GM19328 (cell line): ENCODE results near the gene ITFG1.
A peak's percentile ranks its signal among the peaks of the same experiment; 100 is the strongest.
"Not testable (repeated sequence)": the region's sequence is repeated elsewhere in the genome, so short reads cannot be mapped to it uniquely, and the experiment has no call there.

Experiments used
- ATAC-seq: cut with Tn5 transposase; IDR thresholded peaks from one replicate; pipeline ENCODE4 v1.9.1; 2021; ENCODE audit warnings: mild to moderate bottlenecking, moderate library complexity; ENCODE audit not compliant: unreplicated experiment

Gene ITFG1

DNA sequence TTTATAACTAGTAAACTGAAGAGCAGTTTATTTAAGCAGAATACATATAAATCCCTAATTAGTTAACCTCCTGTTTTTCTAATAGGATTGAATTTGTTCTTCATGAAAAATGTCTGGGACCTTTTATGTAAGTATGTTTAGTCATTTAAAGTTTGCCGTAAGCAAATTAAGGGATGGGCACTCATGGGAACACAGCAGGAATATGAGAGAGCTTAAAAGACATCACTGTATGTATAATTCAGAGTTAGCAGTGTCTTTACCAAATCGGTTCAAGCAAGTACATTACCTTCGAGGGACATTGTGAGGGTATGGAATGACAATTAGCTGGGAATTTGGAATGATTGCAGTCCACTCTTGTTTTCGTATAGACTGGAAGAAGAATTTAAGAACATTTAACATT is 299.4 kb downstream of the ITFG1 start:
- no peak for ATAC-seq

DNA sequence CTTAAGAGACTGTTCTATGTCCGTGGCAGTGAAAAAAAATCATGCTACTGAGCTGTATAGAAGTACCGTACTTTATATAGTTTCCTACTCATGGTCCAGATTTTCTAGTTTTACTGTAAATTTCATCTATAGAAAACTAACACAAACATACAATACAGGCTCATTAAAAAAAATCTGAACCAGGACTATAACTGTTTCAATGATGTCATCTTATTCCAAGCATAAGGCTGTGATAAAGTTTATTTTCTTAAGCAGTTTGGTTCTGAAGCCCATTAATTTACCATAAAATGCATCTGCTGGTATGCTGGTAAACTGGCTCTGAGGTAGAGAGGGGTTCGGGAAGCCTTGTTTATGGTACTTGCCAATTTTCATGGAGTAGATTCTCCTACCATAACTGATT is 300.4 kb downstream of the ITFG1 start:
- no peak for ATAC-seq

DNA sequence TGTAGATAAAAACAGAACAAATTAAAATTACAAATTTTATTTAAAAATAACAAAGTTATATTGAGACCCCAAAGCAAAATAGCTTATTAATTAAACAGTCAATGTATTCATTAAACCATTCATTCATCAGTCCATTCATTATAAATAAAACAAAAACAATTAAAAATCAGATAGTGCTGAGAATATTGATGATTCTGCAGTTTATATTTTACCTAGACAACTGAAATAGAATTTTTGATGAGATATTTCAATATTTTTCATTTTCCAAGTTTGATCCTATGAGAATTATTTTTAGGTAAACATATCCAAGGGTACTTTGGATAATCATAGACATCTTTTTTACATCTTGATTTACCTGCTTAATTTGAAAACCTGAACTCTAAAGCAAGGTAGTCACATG is 301.9 kb downstream of the ITFG1 start:
- no peak for ATAC-seq

DNA sequence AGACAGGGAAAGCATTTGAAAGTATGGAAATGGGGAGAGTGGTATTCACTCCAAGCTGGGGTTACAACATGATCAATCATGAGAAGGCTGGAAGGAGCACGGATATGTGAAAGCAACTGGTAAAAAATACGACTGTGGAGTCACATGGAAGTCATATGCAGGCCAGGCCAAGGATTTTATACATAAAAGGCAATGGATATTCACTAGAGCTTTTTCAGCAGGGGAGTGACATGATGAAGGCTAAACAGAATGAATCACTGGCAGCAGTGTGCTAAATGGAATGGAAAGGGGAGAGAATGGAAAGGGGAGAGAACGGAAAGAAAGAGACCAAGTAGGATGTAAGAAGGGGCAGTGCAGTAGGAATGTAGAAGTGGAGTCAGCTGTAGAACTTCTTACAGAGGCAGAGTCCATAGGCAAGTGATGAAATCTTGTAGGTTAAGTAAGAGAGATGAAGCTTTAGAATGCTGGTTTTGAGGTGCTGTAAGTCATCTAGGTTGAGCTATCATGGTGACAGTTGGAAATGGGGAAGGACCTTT is 304.1 kb downstream of the ITFG1 start:
- no peak for ATAC-seq

DNA sequence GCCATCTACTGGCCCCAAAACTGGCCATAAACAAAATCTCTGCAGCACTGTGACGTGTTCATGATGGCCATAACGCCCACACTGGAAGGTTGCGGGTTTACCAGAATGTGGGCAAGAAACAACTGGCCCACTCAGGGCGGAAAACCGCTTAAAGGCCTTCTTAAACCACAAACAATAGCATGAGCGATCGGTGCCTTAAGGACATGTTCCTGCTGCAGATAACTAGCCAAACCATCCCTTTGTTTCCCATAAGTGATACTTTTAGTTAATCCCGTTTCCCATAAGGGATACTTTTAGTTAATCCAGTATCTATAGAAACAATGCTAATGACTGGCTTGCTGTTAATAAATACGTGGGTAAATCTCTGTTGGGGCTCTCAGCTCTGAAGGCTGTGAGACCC is 308.4 kb downstream of the ITFG1 start:
- not testable (repeated sequence) for ATAC-seq

DNA sequence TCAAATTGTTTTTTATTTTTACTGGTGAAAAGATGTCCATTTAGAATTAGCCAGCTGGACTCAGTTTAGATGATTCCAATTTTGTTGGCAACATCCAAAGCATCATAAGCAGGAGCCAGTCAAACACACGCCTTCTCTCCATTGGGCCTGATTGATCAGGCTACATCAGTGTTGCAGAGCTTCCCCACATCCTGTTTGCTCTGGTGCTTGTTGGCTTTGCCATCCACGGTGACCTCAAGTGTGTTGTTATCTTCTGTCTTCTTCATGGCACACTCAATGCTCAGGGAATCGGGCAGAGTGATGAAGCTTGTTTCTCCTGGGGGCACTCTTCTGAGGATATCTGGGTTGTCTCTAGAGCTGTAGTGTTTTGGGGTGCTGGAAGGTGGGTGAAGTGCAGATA is 310.8 kb downstream of the ITFG1 start:
- ATAC-seq, result no peak

DNA sequence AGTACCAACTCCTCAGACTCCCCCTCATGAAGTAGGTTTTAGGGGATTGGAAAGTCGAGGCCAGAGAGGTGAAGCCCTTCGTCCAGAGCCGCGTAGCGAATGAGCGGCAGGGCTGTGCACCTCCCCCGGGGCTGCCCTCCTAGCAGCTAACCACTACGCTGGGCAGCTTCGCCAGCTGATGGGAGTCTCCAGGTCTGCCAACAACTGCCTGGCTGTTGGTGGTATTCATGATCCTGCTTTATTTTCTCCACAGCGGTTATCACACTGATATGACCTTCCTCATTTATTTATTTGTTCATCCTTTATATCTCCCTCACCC is 316.3 kb downstream of the ITFG1 start:
- ATAC-seq, result no peak

DNA sequence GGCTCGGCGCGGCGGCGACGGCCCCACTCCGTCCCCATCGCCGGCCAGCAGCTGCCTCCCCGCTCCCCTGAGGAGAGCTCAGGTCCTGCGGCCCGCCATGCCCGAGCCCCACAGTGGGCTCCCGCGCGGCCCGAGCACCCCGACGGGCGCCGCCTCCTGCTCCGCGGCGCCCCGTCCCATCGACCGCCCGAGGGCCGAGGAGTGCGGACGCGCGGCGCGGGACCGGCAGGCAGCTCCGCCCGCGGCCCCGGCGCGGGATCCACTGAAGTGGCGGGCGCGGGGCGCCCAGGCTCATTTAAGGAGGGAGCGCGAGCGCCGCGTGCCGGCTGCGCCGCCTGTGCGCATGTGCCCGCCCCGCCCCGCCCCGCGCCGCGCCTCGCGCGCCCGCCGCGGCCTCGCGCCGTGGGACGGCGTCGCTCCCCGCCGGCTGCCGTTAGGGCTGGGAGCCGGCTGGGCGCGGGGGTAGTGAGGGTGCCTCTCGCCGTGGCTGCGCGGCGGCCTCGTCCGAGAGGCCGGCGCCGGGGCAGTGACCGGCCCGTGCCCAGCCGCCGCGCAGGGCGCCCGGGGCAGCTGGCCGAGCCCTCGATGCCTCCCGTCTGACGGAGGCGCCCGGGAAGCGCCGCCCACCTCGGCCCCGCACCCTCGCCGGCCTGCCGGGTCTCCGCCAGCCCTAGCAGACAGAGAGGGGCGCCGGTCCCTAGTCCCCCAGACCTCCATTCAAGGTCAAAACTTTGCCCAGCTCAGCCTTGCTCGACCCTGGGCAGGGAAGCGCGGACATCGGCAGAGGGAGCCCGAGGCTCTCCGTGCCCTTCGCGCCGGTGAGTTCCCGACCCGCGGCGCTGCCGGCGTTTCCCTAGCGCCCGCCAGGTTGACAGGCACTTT is 316.9 kb downstream of the ITFG1 start, which contains the start of gene NETO2:
Gene NETO2, minus strand, starts transcription at position 269 of the 882 bp plus-strand sequence. CDS start 333 bp downstream, outside the sequence.
- peak; percentile 52 for ATAC-seq

DNA sequence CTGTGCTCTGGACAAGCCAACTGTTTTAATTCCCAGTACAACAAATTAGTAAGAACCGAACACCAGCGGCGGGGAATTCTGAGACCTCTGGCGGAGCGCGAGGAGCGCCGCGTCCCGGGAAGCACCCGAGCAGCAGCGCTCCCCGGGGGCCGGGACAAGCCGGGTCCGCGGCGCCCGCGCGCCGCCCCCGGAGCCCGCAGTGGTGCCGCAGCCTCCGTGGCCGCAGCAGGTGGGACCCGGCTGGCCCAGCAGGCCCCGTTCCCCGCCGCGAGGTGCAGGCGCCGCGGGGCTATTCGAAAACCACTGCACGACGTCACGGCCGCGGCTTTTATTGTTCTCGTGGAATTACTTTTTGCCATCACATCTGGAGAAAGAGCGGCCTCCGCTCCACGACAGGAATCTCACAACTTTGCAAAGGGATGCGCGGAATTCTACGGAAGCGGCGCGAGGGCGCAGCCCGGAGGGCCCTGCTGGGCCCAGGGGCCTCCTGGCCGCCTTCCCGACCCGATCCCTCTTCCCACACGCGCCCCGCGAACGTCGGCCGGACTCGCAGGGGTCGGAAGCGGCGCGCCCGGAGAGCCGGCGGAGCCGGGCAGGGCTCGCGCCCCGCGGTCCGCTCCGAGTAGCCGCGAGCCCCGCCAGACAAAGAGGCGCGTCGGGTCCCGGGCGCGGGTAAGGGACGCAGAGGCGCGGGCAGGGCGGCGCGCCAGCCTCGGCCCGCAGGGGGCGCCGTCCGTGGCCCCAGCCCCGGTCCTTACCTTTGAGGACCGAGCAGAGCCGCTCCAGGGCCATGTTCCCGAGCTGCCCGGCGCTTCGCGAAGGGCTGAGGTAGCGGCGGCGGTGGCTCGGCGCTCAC is 317.8 kb downstream of the ITFG1 start:
- peak; percentile 55 for ATAC-seq

DNA sequence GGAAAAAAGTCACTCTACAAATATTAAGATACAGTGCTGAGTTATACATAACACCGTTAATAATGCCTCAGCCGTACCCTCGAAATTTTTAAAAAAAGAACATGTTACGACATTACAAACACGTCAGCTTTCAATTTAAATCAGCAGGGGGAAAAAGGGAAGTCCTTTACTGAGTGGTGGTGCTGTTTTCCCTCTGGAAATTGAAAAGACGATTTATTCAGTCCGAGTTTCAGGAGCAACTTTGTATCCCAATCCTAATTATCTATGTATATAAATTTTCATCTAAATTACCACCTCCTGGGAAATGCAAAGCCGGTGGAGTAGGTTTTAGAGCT is 318.4 kb downstream of the ITFG1 start:
- ATAC-seq, result no peak

DNA sequence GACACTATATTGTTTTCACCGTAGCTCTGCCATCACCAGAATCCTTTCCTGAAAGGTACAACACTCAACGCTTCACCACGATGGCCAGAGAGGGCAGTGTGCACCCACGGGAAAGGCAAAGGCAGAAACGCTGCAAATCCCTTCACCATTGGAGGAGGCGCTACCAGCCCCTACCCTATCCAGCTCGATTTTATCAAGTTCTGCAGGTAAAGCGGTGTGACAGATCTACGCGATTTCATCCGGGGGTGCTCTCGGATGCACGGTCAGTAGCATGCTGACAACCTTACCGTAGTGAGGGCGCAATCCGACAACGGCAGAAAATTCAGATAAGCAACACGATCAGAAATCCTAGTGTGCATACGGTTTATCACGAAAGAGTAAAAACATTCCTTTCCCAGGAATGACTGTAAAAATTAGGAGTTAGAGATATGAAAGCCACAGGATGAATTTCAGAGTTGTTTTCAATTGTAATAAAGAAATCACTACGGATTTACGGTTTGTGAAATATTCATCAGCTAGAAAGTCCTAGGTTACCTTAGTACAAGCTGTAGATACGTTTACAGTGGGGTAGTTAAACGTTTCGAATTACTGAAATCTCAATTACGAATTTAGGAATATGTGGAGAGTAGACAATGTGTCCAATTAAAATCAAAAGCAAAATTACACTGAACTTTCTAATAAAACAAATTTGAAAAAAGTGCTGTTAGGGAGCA is 318.9 kb downstream of the ITFG1 start:
- ATAC-seq, result peak; percentile 39

DNA sequence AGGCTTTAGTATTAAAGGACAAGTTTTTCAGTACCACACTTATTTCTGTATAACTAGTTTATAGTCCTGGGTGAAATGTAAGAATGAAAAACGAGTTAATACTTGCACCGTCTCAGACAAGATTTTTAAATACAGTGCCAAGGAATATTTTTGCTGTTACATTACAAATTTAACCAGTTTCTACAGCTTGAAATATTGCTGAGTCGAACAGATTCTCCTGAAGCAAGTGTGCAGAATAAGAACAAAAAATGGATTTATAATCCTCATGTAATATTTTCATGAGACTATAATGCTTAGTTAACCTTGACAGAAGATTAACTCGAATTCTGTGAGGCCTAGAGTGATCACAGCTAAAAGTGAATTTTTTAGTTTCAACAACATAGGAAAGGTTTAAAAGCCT is 320.2 kb downstream of the ITFG1 start:
- ATAC-seq, result no peak

DNA sequence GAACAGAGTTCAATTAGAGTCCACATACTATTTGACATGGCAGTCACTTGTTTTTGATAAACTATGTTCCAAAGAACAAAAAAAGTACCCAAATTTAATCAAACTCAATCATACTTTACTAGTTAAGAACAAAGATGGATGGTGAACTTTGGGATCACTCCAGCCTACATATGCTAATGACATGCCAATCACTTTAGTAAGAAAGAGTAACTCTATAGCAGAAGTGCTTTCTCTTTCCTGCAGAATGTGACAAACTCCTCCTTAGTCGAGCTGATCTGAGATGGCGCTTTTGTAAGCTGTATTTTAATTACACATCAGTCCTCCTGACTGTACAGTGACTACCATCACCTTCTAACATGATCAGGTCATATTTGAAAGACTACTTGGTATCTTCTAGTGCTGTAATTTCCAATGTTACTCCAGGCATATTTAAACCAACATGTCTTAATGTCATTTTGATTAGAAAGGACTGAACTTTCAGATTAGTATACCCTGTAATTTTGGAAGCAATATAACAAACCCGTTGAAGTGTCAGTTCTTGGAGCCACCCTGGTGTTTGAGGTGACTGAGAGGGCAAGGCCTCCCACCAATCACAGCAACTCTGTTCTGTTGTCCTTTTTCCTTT is 321.2 kb downstream of the ITFG1 start:
- no peak for ATAC-seq

DNA sequence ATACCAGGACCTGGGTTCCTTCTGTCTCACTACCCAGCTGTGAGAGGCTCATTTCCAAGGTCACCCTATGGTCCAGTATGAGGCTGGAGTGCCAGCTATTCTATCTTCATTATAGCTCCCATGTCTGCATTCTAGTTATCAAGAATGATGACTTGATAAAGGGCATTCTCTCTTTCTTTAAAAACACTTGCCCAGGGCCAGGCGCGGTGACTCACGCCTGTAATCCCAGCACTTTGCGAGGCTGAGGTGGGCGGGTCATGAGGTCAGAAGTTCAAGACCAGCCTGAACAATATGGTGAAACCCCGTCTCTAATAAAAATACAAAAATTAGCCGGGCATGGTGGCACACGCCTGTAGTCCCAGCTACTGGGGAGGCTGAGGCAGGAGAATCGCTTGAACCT is 322.9 kb downstream of the ITFG1 start:
- ATAC-seq, result not testable (repeated sequence)

DNA sequence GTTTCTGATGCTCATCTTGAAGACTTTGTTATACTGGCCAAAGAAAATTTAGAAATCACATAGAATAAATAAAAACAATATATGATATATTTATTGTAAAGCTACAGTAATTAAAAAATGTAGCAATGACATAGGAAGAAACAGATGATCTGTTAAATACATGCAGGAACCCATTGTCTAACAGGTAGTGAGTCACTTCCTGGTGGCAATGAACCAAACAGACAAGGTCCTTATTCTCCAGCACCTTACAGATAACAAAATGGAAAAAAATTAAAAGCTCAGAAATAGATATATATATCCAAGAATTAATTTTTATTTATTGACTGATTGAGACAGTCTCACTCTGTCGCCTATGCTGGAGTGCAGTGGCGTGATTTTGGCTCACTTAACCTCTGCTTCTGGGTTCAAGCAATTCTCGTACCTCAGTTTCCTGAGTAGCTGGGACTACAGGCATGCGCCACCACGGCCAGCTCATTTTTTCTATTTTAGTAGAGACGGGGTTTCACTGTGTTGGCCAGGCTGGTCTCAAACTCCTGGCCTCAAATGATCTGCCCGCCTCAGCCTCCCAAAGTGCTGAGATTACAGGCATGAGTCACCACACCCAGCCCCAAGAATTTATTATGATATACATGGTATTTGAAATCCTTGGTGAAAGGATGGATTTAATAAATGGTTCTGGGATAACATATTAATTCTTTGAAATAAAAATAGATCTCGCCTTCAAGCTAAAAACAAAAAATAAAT is 324.6 kb downstream of the ITFG1 start:
- ATAC-seq, result no peak

DNA sequence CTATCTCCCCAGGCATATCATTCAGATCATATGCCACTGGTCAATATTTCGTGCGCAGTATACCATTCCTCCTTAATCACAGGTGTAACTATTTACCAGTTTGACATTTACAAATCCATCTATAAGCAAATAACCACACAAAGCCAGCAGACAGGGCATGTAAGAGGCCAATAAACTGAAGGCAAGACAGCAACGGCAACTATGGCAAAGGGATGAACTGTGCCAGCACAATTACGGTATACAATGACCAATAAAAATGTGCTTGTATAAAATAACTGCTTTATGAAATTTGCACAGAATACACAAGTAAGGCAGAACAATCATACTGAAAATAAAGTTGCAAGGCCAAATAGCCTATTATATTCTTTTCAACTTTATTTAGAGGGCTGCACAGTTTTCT is 326.3 kb downstream of the ITFG1 start:
- no peak for ATAC-seq

DNA sequence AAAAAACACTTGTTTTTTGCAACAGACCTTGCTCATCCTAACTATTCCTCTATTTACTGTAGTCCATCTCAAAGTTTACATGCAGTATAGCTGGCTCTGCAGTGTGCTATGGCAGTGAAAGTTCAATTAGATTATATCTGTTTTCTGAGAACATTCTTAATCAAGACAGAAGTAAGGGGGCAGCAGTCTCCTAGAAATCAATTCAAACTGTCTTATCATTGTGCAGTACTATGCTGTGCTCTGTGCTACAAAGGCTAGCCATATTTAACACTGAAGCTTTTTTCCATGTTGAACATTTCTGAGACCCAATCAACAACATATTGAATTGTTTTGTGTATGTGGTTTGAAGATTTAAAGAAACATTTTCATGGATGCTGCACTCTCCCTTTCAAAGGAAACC is 328.6 kb downstream of the ITFG1 start:
- ATAC-seq, result no peak

DNA sequence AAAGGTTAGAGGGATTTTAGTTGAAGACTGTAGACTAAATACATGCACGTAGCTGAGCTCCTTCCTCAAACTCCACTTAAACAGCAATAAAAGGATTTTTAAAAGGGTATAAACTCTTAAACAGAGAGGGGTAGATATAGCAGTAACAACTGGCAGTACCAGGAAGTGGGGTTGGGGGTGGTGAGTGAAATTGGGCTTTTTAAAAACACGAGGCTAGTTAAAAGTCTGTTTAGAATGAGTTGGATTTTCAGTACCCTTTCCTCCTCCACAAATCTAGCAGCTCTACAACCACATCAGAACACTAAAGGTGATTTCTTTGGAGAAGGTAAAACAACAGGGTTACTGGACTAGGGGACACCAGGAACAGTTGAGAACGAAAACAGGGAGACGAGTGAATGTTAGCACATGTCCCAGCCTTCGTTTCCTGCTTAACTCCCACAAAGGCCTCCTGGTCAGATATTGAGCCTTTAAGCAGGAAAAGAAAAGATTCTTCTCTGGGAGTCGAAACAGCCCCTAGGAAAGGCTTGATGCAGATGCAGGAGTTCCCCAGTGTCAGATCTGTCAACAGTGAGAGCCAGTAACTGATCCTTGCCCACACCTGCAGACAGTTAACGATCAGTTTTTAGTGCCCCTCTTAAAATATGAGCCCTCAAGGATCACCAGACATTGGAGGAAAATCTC is 331.0 kb downstream of the ITFG1 start:
- ATAC-seq, result no peak

DNA sequence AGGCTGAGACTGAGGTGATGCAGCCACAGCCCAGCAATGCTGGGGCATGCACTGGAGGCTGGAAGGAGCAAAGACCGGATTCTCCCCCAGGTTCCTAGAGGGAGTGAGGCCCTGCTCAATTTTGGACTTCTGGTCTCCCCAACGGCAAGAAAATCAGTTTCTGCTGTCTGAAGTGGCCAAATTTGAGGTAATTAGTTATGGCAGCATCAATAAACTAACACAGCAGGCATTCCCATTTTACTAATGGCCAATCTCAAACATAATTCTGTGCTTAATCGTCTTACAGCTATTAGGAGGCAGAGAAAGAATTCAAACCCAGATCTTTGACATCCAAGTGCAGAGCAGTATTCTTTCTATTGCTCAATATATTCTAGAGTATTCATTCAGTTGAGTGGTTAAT is 333.3 kb downstream of the ITFG1 start:
- ATAC-seq, result no peak

DNA sequence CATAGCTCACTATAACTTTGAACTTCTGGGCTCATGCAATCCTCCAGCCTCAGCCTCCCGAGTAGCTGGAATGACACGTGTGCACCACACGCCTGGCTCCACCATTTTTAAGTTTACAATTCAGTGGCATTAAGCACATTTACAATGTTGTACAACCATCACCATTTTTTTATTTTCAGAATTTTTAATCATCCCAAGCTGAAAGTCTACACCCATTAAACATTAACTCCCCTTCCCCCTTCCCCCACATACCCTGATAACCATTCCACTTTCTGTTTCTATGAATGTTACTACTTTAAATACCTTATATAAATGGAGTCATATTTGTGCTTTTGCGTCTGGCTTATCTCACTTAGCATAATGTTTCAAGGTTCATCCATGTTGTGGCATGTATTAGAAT is 335.1 kb downstream of the ITFG1 start:
- no peak for ATAC-seq
